GM21737 (cell line): ENCODE results near the gene EMC8.

ENCODE experiments used
- ATAC-seq: cut with Tn5 transposase; IDR thresholded peaks from one replicate; pipeline ENCODE4 v1.9.1; 2021; ENCODE audit warnings: mild to moderate bottlenecking, moderate library complexity; ENCODE audit not compliant: unreplicated experiment

EMC8 gene

GRCh38 chr16:85733839-85734170, 65.5 kb downstream of the EMC8 start:
- ATAC-seq: no peak

GRCh38 chr16:85733155-85733838, 66.0 kb downstream of the EMC8 start:
- ATAC-seq: no peak

GRCh38 chr16:85731179-85731578, 68.2 kb downstream of the EMC8 start:
- ATAC-seq: no peak

- ATAC-seq: no peak
Measured at GRCh38 chr16:85730186-85730465, 69.2 kb downstream of the EMC8 start.

GRCh38 chr16:85729452-85730185, 69.7 kb downstream of the EMC8 start:
- ATAC-seq: no peak

- no peak for ATAC-seq
Measured at GRCh38 chr16:85728879-85729278, 70.5 kb downstream of the EMC8 start.
